Ramos (cell line): ENCODE measurements around the gene VRK3.
"Not testable (repeated sequence)": the region's sequence is repeated elsewhere in the genome, so short reads cannot be mapped to it uniquely, and the experiment has no call there.

Source experiments
- in situ Hi-C: fragments of 300-500 bp; cut with MboI; formaldehyde crosslinking; loops from one replicate; pipeline ENCODE4 v1.14.3; 2022; ENCODE audit warnings: low sequenced_read_pairs; ENCODE audit not compliant: unreplicated experiment

The VRK3 gene

DNA sequence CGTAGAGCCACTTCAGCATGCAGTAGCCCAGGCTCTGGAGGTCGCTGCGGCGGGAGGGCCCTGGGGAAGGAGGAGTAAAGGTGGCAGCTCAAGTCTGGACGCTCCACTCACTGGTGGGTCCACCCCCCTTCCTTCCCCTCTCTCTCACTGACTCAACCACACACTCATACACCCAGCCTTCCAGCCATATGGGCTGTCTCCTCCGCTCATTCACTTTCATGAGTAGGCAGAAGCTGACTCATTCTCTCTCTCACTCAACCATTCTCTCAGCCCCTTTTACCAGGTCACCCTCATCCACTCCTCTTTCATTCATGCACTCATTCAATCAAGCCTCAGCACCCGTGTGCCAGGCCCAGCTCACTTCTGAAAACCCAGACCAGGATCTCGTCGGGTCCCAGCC, 36.7 kb downstream of the VRK3 start:
- in situ Hi-C loops = no loop called here

DNA sequence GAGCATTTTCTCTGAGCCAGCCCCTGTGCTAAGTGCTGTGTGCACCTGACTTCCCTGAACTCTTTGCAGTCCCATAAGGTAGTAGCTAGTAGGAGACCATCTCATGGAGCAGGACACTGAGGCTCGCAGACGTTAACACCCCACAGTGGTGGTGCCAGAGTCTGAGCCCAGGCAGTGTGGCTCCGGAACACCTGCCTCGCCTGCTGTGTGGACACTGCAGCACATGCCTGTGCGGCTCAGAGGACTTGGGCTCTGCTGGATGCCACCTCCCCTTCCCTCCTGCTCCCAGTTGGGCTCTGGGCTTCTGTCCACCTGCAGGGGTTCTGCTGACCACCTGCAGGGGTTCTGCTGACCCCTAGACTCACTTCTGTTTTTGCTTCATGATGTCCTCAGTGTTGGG, 37.2 kb downstream of the VRK3 start:
- in situ Hi-C loops = no loop called here

DNA sequence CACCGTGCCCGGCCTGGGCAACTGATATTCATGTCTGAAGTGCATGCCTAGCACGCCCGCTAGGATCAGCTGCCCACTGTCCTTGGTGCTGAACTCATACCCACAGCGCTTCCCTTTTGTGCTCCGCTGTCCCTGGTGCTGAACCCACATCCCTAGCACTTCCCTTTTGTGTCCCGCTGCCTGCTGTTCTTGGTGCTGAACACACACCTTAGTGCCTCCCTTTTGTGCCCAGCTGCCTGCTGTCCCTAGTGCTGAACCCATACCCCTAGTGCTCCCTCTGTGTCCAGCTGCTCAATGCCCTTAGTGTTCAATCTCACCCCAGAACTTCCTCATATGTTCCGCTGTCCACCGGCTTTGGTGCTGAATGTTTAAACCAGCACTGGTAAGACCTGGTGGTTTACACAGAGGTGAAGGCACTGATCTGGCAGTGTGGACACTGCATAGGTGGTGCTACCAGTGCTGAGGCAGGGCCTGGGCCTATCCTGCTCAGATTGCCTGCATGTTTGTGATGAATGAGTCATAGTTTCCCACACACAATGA, 37.9 kb downstream of the VRK3 start:
- in situ Hi-C loops = no loop called here

DNA sequence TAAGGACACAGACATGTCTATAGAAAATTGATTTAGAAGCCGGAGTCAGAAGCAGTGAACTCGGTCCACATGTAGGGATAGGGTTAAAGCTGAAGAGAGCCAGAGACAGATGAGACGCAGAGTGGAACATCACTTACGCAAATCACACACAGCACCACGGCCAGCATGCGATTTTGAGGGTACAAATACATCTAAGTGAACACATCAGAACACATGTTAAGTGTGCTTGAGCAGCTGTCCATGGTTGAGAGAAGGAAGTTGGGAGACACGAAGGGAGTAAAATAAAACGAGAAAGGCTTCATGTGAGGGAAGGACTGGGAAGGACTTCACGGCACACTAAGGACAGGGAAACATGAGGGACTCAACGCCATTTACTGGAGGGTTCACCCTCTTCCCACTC, 38.8 kb downstream of the VRK3 start:
- in situ Hi-C loops = no loop called here

DNA sequence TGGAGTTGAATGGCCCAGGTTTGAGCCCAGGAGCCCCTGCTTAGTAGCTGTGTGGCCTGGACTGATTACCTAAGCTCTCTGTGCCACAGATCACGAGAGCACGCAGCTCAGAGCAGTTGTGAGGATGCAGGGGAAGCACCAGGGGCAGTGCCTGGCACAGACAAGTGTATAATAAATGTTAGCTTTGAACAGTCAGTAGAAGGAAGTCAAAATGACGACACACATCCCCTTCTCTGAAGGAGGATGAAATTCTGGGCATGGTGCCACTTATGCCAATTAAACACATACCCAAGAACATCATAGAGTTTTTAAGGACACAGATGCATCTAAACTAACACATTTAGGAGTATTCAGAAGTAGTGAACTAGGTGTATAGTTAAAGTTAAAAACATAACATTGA, 39.3 kb downstream of the VRK3 start:
- in situ Hi-C loops = no loop called here

DNA sequence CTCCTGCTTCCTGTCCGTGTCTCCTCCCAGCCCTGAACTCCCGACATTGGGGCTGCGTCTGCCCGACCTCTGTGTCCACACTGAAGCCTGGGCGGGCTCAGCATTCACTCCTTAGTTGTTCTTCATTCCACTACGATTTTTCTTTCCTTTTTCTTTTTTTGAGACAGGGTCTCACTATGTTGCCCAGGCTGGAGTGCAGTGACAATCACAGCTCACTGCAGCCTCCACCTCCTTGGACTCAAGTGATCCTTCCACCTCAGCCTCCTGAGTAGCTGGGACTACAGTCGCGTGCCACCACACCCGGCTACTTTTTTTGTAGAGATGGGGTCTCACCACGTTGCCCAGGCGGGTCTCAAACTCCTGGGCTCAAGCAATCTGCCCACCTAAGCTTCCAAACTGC, 40.7 kb downstream of the VRK3 start:
- in situ Hi-C loops = no loop called here

DNA sequence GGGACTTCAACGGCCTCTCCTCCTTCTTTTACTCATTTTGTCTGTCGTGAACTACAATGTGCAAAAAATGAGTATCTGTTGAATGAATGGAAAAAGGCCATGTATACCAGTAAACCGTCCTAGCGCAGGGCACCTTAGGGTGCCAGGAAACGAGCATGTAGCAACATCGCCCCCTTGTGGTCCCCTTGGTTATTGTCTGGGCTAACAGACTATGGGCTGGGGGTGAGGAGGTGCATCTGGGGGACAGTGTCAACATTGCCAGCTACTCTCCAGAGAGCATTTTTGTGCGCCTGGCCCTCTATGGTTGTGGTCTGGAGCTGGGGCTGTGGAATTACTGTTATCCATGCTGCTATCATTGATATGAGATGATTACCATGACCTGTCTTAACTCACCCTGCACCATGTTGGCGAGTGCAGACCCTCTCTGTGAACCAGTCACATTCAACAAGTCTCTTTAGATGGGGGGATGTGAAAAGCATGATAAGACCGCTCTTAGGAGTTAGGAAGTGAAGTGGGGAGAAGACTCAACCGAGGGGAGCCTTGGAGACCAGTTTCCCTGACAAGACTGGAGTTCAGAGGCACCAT, 41.4 kb downstream of the VRK3 start:
- in situ Hi-C loops = no loop called here

DNA sequence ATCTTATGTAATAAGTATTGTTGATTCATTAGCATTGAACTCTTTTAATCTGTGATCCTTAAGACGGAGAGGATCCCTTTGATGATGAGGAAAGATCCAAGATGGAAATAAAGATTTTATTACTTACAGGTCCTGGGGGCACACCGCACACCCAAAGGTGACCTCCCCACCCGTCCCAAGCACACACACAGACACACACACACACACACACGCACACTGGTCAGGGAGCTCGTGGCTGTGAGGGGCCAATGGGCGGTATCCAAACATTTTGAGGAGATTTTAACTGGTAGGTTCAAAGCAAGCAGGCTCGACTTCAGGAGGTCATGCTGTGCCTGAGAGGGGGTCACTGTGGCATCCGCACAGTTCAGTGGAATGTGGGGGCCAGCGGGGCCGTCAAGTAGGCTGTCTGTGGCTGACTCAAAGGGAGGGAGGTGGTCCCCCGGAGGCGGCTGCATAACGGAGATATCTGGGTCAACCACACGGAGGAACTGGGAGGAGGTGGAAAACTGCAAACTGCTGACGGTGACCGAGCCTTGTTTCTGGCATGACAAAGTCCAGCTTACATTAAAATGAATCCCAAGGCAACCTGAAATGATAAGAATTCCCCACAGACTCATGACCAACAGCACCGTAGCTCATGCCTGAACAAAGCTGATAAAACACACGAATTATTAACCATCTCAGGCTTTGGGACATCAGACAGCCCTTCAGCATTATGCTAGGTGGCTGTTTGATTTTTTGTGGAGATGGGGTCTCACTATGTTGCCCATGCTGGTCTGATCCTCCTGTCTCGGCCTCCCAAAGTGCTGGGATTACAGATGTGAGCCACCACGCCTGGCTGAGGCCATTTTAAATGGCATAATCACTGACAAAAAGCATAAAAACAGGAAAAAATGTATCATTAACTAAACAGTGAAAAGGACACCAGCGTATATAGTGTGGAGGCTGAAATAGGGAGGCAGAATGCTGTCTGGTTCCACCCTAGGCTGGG, 43.3 kb downstream of the VRK3 start:
- in situ Hi-C loops = no loop called here

DNA sequence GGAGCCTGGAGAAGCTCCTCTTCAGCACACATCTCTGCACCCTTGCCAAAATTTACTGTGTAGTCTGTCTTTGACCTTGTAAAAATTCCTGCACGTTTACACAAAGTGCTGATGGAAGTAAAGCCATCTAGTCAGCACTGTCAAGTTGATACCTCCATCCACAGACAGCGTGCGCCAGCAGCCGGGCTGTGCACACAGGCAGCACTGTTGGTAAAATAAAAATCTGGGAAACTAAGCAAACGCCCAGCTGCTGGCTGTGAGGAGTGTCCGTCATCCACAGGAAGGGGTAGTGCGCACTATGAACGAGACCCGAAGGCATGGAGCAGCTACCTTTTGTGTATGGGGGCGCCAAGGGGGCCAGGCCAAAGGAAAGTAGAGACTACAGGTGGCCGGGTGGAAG, 46.8 kb downstream of the VRK3 start:
- in situ Hi-C loops = no loop called here

DNA sequence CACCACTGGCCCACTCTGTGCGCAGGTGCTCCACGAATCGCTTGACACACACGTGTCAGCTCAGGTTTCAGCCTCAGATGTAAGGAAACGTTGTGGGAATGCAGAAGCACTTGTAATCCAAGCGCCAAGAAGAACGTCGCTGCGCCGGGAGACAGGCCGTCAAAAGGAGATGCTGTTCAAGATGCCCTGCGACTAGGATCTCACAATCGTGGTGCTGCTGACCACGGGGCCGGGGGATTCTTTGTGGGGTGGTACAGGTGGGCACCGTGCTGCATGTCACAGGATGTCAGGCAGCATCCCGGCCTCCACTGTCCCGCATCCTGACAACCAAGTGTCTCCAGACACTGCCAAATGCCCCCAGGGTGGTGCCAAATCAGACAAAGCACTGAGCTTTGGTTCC, 47.3 kb downstream of the VRK3 start:
- in situ Hi-C loops = no loop called here

DNA sequence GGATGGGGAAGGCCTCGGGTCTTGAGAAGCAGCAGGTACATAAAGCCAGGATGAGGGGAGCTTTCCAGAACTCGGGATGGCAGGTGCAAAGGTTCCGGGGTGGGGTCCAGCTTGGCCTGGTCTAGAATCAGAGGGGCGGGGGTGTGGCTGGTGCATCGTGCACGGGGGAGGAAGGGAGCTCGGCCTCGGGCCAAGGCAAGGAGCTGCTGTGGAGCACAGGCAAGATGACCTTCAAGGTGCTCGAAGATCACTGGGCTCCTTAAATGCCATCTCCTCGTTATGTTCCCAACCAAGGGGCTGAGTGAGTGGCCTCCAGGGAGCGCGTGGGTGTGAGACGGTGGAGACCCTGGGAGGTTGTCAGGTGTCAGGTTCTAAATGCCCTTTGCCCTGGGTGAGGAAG, 48.1 kb downstream of the VRK3 start:
- in situ Hi-C loops = no loop called here

DNA sequence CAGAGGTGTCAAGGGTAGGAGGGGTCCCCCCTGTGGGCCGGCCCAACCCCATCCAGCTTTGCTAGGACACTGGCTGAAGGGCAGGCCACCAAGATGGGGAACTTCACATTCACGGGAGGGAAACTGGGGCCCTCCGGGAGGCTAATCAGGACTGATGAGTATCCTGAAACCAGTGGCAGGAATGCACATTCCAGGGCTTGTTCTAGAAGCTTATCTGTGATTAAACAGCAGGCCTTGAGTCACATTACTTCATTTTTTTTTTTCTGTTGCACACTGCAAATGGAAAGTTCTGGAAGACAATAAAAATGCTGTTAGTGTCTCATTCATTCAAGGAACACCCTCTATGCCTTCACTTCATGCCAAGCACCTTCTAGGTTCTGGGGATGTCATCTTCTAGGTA, 48.7 kb downstream of the VRK3 start:
- in situ Hi-C loops = no loop called here

DNA sequence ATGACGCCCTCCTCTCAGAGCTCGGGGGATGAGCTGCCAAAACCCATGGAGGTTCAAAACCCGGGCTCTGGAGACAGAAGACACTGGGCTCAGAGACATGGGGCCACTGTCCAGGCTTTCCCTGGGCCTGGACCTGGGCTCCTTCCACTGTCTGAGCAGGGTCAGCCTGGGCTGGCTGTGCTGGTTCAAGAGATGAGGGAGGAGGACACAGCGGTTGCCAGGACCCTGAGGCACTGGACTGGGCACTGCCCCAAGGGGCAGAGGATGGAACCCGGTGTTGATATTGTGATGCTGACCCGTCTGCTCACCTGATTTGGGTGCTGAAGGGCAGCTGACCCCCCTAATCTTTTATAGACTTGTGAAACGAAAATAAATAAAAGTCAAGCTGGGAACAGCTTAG, 50.1 kb downstream of the VRK3 start:
- in situ Hi-C loops = no loop called here

DNA sequence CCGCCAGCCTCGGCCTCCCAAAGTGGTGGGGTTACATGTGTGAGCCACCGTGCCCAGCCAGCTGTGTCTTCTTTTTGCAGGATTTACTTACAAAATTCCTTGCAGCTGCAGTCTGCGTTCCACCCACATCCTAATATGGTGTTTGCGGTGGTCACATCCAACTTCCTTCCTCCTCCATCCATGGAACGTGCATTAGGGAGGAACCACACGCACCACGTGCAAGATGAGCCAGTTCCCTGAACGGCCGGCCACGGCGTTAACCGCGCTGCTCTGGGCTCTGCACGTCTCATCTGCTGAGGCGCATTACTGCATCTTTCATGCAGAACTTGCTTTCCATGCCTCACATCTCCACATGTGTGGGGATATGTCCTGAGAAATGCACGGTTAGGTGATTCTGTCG, 51.2 kb downstream of the VRK3 start:
- in situ Hi-C loops = no loop called here

DNA sequence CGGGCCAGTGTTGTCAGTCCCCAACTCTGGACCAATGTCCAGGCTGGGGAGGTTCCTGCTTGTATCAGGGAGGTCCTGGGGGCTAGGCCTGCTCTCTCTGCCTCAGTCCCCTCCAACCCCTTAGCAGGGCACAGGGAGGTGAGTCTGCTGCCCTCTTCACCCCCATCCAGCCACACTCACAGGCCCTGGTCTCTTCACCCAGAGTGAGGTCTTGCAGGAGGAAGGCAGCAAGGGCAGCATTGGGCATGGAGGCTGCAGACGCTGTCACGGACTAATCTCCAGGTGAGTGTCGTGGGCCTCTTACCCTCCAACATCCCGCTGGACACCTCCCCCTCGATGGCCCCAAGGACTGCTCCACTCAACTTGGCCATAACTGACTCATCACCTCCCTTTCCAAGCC, 52.3 kb downstream of the VRK3 start:
- in situ Hi-C loops = no loop called here

DNA sequence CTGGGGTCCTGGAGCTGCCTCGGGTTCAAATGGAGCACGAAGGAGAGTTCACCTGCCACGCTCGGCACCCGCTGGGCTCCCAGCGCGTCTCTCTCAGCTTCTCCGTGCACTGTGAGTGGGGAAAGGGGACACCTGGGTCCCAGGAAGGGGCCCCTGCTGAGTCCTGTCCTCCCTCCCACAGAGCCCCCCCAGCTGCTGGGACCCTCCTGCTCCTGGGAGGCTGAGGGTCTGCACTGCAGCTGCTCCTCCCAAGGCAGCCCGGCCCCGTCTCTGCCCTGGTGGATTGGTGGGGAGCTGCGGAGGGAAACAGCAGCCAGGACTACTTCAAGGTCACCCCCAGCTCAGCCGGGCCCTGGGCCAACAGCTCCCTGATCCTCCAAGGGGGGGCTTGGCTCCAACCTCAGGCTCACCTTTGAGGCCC, 53.2 kb downstream of the VRK3 start:
- in situ Hi-C loops = no loop called here

DNA sequence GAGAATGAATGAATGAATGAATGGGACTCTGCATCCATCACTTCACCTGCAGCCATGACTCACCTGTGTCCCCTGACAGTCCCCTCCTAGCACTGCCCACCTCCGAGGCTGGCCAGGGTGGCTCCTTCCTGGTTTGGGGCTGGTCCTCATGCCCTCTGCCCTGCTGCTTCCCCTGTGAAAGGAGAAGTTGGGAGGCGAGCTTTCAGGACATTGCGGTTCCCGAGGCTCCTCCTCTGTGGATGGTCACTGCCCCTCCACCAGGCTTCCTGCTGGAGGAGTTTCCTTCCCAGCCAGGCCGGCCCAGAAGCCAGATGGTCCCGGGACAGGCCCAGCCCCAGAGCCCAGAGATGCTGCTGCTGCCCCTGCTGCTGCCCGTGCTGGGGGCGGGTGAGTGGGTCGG, 55.8 kb downstream of the VRK3 start:
- in situ Hi-C loops = not testable (repeated sequence)

DNA sequence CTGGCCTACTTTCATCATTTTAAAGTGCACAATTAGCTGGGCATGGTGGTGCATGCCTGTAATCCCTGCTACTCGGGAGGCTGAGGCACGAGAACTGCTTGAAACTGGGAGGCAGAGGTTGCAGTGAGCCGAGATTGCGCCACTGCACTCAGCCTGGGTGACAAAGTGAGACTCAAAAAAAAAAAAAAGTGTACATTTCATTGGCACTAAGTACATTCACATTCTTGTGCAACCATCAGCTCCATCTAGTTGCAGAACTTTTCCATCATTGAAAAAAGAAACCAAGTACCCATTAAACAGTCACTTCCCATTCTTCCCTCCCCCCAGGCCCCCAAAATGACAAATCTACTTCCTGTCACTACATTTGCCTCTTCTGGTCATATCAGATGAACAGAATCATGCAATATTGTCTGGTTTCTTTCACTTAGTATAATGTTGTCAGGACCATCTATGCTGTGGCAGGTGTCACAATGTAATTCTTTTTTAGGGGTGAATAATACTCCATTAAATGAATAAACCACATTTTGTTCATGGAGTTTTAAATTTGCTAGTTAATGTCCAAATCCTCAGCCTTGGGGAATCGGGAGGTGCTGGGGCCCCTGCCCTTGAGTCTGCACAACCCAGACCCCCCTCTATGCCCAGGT, 56.8 kb downstream of the VRK3 start:
- in situ Hi-C loops = no loop called here

DNA sequence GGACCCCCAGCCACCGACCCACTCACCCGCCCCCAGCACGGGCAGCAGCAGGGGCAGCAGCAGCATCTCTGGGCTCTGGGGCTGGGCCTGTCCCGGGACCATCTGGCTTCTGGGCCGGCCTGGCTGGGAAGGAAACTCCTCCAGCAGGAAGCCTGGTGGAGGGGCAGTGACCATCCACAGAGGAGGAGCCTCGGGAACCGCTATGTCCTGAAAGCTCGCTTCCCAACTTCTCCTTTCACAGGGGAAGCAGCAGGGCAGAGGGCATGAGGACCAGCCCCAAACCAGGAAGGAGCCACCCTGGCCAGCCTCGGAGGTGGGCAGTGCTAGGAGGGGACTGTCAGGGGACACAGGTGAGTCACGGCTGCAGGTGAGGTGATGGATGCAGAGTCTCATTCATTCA, 64.2 kb downstream of the VRK3 start, which contains the start of gene SIGLEC11:
TSS of gene SIGLEC11 (minus strand) at position 193 of the 400 bp plus-strand sequence. CDS start at position 102, 91 bp downstream.
- in situ Hi-C loops = not testable (repeated sequence)

DNA sequence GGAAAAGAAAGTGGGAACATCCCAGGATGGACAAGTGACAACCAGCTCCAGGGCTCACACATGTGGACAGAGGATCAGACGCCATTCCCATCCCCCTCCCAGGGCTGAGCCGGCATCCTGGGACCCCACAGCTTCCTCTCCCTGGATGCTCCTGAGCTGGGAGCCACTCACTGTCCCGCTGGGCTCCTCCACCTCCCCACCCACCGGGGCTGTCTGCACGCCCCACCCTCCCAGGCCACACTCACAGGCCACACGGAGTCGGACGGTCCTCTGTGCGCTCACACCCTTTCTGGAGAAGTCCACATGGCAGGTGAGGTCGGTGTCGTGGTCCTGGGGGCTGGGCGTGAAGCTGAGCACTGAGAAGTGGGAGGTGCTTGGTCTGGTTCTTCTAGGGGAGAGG, 65.3 kb downstream of the VRK3 start:
- in situ Hi-C loops = not testable (repeated sequence)

DNA sequence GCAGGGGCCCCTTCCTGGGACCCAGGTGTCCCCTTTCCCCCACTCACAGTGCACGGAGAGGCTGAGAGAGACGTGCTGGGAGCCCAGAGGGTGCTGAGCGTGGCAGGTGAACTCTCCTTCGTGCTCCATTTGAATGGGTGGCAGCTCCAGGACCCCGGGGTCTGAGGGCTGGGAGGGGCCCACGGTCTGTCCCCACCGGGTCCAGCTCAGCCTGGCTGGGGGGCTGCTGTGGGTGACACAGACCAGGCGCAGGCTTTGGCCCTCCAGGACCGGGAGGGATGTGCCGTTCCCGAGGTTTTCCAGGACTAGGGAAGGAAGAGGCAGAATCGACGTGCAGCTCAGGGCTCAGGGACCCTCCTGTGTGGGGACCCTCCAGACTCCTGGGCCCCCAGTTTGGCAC, 66.6 kb downstream of the VRK3 start:
- in situ Hi-C loops = not testable (repeated sequence)
